Hematopoietic multipotent progenitor cell (in vitro differentiated cells): ENCODE results near the gene TMEM255A. TPM values are rescaled to one million over a fixed set of nuclear protein-coding genes. Genes with fewer than 3 reads are reported as not detected.

Experiments used
- DNase-seq, 3 donors: peaks; one replicate each; pipeline ENCODE4 v3.0.0-alpha.2; 2011 to 2015; ENCODE audit warnings: low read depth in 2 of 3, low spot score in 2 of 3
- total RNA-seq: library from RNA; depleted of rRNA; stranded (reverse); fragments of >200 nt; gene quantifications from one replicate; pipeline ENCODE4 v1.2.3, GENCODE V29; 2012

The TMEM255A gene
- total RNA-seq, 1 donor = not detected

DNA sequence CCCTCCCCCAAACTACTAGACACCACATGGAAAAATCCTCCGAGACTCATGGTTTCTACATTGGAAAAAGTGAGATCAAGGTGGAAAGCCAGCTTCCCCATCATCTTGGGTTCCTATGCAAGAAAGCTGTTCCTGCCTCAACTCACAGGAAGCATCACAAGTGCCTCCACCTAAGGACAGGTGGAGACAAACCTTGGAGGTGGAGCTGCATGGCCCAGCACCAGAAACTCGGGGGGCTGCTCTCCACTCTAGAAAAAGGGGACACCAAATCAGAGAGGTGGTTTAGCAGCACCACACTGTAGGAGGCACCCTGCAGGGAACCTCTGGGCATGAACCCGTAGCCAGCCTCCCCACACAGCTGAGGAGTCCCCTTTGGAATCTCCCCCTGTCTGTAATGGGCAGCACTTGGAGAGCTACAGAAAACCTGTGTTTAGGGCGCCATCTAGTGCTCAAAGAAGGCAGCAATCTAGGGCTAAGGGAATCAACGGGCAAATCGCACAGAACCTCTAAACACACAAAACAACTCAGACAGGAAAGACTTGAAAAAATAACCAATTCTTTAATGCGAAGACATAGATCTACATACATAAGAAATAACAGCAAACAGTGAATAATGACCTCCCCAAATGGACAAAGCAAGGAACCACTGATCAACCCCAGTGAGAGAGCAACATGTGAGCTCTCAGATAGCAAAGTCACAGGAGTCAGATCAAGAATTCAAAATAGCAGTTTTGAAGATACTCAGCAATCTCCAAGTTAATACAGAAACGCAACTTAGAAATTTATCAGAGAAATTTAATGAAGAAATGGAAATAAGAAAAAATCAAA is 97.6 kb downstream of the TMEM255A start:
- DNase-seq = peak; percentile 21 to 75 (median 46)

Other genes starting within 250 kb of the TMEM255A start
- gene RHOXF2B, start 233.8 kb downstream of the TMEM255A start, total RNA-seq = not detected
- not detected for gene RHOXF1, start 195.5 kb downstream of the TMEM255A start, total RNA-seq
- not detected for gene RHOXF2, start 152.8 kb downstream of the TMEM255A start, total RNA-seq
- 10.8 TPM for gene ZBTB33, start 60.6 kb downstream of the TMEM255A start, total RNA-seq
- gene ATP1B4, start 50.6 kb upstream of the TMEM255A start, total RNA-seq = not detected
- 135 TPM for gene LAMP2, start 157.8 kb upstream of the TMEM255A start, total RNA-seq
- gene CUL4B, start 249.5 kb upstream of the TMEM255A start, total RNA-seq = 8.1 TPM